HG03139 (cell line): Measurements from ENCODE around the gene A4GNT.
"Not testable (repeated sequence)": the region's sequence is repeated elsewhere in the genome, so short reads cannot be mapped to it uniquely, and the experiment has no call there.

Source experiments
- ATAC-seq: cut with Tn5 transposase; IDR thresholded peaks from one replicate; pipeline ENCODE4 v1.9.1; 2021; ENCODE audit not compliant: unreplicated experiment

The A4GNT gene

DNA sequence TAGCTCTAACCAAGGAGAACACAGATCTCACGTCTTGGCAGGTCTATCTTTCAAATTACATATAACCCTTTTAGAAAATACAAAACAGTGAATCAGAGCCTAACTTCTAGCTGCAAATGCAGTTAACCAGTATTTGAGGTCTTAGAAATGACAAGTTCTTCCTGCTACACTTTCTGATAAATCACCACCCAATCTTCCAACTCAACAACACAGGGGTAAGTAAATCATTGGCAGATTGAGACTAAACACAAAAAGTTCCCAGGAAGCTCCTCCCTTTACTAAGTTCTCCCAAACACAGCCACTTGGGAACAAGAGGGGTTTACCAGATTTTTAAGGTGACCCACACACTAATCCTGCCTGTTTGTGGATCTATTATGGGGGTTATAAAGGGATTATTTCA is at the start of gene A4GNT:
TSS of gene A4GNT (minus strand) at position 152 of the 400 bp plus-strand sequence. CDS start 1,134 bp downstream, outside the sequence.
- ATAC-seq, result no peak

DNA sequence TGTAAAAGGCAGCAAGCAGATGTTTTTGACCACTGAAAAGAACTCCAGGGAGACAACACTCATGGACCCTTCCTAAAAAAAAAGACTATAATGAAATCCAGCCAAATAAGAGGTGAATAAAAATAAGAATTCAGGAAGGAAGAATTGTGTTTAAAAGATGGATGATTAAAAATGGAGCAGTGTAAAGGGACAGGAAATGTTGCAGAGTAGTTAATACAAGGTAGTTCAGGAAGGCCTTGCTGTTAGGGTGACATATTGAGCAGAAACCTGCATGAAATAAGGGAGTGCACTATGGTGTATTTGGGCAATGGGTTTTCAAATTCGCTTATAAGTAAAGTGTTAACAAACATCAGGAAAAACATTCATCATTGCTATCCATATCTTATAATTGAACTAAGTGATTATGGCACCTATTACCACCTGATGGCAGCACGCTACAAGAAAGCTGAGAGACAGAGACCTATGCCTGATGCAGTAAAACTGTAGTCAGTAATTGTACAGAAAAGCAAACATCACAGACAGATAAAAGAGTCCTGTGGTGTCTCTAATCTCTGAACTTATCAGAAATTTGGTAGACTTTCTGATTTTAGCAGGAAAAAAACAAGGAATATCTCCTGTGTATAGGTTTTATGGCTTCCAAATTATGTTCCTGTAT is 48.3 kb upstream of the A4GNT start:
- ATAC-seq, result peak; percentile 63

DNA sequence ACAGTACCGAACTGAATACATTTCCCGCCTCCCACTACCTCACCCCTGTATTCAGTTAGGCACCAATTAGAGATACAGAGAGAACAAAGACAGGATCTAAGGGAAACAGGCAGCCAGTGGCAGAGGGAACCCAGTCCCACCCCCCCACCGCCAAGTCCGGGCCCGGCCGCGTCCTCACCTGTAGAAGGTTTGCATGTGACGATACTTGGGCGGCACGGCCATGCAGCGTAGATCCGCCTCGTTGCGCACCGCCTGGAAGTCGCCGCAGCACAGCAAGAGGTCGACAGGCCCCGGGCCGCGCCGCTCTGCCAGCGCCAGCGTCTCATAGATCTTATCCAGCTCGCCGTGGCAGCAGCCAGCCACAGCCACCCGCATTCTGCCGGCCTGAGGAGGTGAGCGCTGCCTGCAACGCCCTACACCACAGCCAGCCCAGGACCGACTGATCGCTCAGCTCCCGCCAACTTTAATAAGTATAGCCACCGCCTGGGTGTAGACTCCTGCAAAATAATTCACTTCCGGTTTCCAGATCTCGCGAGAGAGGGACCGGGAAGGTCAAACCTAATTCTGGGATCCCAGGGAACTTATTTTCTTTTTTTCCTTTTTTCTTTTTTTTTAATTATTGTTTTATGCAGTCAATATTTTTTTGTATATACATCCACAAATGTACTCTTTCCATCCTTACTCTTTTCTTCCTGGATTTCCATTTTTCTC is 42.4 kb upstream of the A4GNT start, which contains the start of gene DBR1:
TSS of gene DBR1 (minus strand) at position 501 of the 711 bp plus-strand sequence. CDS start at position 375, 126 bp downstream.
- ATAC-seq, result peak; percentile 93

DNA sequence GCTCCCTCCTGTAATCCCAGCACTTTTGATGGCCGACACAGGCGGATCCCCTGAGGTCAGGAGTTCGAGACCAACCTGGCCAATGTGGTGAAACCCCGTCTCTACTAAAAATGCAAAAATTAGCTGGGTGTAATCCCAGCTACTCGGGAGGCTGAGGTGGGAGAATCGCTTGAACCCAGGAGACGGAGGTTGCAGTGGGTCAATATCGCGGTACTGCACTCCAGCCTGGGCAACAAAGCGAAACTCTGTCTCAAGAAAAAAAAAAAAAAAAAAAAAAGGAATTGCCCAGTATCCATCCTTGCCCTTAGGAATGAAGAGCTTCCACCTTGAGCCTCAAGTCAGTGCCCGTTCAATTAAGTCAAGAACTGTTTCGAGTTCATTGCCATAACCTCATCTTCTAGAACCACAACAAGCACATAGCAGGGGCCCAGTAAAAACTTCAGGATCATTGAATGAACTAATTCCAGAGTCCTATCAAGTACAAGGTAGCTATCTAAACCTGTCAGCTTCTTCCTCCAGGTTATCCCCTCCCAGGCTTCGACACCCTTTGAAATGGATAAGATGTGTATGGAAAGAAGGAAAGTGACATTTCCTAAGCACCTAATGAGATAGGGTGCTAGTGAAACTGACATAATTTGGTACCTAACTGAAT is 41.7 kb upstream of the A4GNT start:
- no peak for ATAC-seq

DNA sequence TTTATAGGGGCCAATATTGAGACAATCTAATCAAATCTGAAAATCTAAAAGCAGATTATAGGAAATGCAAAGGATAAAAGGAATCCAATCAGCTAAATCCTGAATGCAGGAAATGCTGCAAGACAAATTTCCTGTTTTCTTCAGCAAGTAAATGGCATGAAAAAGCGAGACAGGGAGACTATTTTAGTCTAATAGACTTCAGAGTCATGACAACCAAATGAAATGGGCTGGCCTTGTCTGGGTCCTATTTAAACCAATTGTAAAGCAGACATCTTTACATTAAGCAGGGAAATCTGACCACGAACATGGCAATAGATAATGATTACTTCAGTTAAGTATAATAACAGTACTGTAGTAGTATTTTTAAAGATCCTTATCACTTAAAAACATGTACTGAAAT is 40.4 kb upstream of the A4GNT start:
- ATAC-seq, result no peak

DNA sequence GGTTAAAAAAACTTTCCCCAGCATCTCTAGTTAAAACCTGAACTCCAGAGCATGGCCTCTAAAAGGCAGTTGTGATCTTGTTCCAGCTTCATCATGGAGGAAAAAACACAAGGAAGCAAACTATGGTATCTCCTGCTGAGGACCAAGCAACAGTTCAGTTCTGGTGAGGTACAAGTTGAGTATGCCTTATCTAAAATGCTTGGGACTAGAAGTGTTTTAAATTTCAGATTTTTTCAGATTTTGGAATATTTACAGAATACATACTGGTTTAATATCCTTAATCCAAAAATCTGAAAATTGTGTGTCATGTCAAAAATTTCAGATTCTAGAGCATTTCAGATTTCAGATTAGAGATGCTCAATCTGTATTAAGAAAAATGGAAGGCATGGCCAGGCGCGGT is 32.9 kb upstream of the A4GNT start:
- ATAC-seq, result no peak

DNA sequence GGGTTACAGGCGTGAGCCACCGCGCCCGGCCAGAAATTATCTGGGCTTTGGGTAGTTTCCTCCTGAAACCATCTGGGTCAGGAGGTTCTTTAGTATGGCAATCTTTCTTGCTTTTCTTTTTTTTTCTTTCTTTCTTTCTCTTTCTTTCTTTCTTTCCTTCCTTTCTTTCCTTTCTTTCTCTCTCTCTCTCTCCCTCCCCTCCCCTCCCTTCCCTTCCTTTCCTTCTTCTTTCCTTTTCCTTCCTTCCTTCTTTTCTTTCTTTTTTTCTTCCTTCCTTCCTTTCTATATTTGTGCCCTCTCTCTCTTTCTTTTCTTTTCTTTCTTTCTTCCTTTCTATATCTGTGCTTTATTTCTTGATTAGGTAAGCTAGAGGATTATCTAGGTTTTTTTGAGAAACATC is 25.6 kb upstream of the A4GNT start:
- ATAC-seq, result no peak

DNA sequence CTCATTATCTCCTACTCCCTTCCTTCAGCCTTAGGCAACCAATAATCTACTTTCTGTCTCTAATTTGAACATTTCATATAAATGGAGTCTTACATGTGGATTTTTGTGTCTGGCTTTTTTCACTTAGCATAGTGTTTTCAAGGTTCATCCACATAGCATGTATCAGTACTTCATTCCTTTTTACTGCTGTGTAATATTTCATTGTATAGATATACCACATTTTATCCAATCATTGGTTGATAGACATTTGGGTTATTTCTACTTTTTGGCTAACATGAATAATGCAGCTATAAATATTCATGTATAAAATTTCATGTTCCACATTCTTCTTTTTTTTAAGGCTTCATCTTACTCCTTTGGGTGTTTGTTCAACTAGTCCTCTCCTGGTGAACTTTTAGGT is 22.3 kb upstream of the A4GNT start:
- ATAC-seq, result no peak

DNA sequence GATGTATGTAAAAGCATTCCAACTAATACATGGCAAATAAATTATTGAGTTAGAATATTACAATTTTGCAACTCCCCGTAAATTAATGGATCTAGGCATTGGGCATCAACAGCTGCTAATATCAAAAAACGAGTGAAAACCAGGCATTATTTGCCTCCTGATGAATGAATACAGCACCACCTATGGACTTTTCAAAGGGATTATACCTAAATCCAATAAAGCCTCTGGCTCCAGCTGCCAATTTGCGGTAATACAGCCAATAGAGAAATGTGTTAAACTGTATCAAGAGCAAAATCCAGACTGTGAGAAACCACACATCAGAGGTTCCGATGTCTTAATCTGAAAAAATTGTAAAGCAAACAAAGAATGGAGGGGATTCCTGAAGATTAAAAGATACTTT is 16.3 kb upstream of the A4GNT start:
- ATAC-seq, result no peak

DNA sequence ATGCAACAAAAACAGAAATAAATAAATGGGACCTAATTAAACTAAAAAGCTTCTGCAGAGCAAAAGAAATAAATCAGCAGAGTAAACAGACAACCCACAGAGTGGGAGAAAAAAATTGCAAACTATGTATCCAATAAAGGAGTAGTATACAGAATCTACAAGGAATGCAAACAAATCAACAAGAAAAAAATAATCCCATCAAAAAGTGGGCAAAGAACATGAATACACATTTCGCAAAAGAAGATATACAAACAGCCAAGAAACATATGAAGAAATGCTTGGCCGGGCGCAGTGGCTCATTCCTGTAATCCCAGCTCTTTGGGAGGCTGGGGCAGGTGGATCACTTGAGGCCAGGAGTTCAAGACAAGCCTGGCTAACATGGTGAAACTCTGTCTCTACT is 10.0 kb upstream of the A4GNT start:
- not testable (repeated sequence) for ATAC-seq

DNA sequence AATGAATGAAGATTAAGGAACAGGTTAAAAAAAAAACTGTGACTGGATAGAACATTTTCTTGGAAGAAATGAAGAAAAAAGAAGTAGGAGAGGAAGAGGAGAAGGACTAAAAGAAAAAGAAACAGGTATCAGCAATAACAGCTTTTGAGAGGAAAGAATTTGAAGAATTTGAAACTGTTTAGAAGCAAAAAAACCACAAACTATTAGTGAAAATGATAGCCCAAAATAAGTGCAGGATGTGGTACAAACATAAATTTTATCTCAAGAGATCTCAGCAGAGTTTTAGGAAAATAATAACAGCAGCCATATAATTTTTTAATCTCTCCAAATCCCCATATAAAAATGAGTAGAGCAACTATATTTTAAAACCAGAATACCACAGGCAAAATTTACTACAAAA is 8.8 kb upstream of the A4GNT start:
- ATAC-seq, result no peak

DNA sequence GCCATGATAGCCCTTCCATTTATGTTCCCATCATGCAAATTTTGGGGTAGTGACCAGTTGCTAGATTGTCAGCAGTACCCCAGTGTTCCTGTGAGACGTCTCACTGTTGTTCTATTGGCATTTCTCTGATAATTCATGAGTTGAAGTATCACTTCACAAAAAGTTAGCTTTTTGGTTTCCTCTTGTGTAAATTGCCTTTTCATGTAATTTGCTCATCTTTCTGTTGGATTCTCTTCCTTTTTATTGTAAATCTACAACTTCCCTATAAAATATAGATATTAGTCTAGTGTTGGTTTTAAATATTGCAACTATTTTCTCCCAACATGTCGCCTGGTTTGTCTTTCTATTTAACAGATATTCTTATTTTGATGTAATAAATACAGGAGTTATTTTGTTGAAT is 7.5 kb upstream of the A4GNT start:
- no peak for ATAC-seq

DNA sequence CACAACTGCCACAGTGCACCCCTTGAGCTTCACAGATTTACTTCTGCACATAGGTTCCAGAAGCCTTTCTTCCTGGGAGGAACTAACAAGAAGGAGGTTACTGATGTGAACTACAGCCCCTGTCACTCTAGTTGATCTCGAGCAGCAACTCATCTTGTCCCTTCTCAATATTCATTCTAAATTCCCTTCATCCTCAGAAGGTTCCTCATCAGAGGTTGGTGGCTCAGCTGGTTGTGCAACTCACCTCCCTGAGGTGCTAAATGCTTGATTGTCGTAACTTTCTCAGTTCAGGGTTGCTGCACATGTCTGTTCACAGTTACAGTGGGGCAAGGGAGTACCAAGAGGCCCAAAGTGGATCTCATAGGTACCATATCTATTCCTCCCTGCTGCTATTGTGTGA is 5.7 kb upstream of the A4GNT start:
- ATAC-seq, result no peak

DNA sequence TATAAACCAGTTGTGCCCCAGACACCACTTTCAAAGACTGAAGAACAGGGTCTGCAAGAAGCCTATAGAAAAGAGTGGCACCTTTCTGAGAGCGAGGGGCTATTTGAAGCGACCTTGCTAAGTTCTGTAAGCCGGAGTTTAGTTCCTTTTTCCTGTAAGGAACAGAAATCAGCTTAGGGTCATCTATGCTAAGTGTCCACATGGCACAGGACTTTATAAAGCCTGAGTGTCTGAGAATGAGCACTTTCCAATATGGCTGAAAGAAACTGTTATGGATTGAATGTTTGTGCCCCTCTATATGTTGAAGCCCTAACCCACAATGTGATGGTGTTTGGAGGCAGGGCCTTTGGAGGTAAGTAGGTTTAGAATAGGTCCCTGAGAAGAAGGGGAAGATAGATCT is 4.0 kb upstream of the A4GNT start:
- ATAC-seq, result no peak

DNA sequence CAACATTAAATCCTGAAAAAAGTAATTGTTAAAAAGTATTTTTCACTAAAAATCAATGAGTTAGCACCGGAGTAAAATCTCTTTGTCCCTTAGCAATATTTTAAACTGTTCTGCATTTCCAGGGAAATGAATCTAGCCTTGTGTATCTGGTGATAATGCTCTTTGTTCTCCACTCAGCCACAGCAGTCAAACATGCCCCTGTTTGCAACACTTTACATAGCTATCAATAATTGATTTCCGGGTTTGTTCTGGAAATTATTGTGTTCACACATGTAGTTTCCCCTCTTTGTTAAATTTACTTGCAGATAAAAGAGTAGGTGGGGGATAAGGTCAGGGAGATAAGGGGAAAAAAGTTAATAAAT is 3.6 kb upstream of the A4GNT start:
- ATAC-seq, result no peak

DNA sequence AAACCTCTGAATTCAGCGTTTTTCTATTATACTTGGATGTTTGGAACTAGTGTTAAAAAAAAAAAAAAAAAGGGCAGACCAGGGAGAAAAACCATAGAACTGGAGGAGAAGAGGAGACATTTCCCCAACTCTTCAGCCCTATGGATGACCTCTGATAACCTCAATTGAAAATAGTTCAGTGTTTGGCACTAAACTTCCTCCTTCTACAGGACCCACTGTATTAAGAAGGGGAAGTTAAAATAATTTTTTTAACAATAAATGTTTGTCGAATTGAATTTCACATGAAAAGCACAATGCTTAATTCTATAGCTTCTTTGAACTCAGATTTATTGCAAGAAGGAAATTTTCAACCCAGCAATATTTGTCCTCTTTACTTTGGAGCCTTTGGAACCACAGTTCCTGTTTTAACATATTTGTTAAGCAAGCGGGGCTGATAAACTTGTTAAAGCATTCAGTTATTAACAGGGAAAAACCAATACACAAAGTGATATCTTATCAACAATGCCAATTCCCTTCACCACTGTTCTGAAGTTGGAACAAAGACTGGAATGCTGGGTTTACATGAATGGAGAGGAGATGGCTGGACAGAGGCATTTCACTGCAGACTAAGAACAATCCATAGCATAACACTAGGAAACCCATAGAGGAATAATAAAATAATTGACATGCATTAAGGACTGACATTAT is 3.1 kb upstream of the A4GNT start:
- ATAC-seq, result no peak

DNA sequence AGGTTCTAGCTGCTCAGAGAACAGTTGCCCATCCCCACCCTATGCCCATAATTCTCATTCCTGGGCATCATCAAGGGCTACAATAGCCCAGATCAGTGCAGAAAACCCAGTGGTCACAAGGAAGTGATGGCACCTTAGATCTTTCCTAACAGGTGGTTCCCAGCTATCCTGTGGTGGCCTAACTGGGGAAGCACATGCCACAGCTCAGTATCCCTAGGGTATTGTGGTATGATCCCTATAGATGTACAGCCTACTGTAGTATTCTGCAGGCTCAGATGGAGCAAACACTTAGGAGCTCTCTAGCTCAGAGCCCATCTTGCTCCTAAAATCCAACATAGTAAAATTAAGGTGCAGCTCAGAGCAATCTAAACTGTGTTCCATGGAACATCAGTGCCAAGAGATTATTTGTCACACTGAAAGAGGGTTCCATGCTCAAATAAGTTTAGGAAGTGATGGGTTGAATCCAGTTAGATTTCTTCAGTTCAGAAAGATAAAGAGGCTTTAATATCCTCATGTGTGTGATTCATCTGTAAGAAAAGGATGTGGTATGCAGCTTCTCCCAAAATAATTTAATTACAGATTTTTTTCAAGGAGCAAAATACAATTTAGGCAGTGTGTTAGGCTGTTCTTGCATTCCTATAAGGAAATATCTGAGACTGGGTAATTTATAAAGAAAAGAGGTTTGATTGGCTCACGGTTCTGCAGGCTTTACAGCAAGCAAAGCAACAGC is 4.4 kb downstream of the A4GNT start:
- no peak for ATAC-seq

DNA sequence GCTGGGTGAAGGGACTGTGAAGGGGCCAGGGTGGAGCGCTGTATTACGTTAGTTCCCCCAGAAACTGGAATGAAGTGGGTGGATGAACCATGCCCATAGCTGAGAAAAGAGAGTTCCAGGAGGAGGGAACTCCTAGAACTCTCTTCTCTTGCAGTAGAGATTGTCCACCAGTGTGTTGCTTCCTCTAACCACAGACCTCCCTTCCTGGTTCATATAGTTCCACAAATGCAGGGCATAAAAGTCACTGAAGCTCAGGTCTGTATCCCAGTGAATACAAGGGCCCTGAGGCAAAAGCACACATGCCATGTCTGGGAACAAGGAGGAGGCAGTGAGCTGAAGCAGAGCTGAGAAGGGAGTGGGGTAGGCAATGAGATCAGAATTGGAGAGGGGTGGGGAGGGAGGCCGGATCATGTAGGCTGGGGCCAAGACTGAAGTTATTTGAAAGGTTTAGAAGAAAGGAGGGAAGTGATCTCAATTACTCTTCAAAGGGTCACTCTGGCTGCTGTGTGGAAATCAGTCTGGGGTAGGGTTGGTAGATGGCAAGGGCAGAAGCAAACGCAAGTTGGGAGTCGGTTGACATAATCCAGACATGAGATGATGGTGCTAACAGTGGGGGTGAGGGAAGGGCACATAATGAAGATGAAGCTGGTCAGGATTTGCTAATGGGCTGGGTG is 6.5 kb downstream of the A4GNT start:
- no peak for ATAC-seq

DNA sequence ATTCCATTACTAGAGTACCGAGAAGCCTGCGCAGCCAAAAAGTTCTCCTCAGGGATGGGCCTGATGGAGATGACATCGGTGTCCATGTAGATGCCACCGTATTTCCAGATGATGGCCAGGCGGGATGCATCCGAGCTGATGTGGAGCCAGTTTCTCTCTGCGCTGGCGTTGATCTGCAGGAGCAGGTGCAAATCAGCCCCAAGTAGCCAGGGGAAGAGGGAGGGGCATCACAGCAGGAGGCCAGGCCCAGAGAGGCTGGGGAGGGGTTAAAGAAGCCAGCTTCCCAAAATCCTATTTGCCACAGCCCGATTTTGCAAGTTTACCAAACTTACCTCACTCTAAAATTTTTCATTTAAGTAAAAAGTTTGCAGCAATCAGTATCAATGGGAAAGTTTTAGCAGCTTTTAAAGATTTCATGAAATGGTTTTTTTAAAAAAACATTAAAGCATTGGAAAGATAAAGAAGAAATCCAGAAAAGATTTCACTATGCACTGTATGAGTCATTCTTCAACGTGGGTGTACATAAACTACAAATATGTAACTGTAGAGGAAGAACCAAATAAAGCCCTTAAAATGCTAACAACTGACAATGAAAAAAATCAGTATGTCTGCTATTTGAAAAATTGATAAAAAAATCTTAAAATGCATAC is 7.4 kb downstream of the A4GNT start:
- no peak for ATAC-seq

DNA sequence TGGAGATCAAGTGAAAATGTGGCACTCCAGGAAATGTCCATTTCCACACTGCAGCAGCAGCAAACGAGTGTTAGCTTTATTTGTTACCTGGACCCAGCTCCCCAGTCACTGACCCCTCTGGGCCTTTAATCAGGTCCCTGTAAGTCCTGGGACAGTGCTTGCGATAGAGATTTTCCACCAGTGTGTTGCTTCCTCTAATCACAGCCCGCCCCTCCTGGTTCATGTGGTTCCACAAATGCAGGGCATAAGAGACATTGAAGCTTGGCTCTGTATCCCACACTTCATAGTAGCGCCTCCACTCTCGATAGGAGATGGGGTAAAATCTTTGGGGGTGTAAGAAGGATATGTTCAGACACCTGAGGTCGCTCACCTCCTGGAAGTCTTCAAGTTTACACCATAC is 8.0 kb downstream of the A4GNT start:
- ATAC-seq, result no peak
